Neural progenitor cell (in vitro differentiated cells): ENCODE results near the gene BHLHE40. TPM values are rescaled to one million over a fixed set of nuclear protein-coding genes. Genes with fewer than 3 reads are reported as not detected.

Experiments
- DNase-seq: peaks from one replicate; pipeline ENCODE4 v3.0.0-alpha.2; 2016; ENCODE audit warnings: low spot score
- H2AFZ ChIP-seq: fragments of 200-600 bp; sonication (generic); replicated peaks from 2 replicates; pipeline ENCODE4 v1.6.1; 2016; ENCODE audit warnings: antibody characterized with exemption
- H3F3A ChIP-seq: fragments of 200-600 bp; sonication (generic); 2 replicates; pipeline ENCODE4 v1.6.1; 2016; ENCODE audit warnings: antibody characterized with exemption, low read depth
- H3K27ac ChIP-seq: fragments of 200-600 bp; sonication (generic); 2 replicates; pipeline ENCODE4 v1.5.1; 2016; ENCODE audit warnings: mild to moderate bottlenecking
- H3K27me3 ChIP-seq: fragments of 200-600 bp; sonication (generic); 2 replicates; pipeline ENCODE4 v1.6.1; 2016; ENCODE audit warnings: mild to moderate bottlenecking, moderate library complexity
- H3K36me3 ChIP-seq: fragments of 200-600 bp; sonication (generic); 2 replicates; pipeline ENCODE4 v1.5.1; 2016
- H3K4me1 ChIP-seq: fragments of 200-600 bp; sonication (generic); 2 replicates; pipeline ENCODE4 v1.6.1; 2016; ENCODE audit warnings: mixed run types
- H3K4me2 ChIP-seq: fragments of 200-600 bp; sonication (generic); 2 replicates; pipeline ENCODE4 v1.6.1; 2016
- H3K4me3 ChIP-seq: fragments of 200-600 bp; sonication (generic); 2 replicates; pipeline ENCODE4 v1.5.1; 2016
- H3K79me2 ChIP-seq: fragments of 200-600 bp; sonication (generic); 2 replicates; pipeline ENCODE4 v1.6.1; 2016; ENCODE audit warnings: low read depth
- H3K9ac ChIP-seq: fragments of 200-600 bp; sonication (generic); 2 replicates; pipeline ENCODE4 v1.6.1; 2016
- H3K9me3 ChIP-seq: fragments of 200-600 bp; sonication (generic); 2 replicates; pipeline ENCODE4 v1.5.1; 2016; ENCODE audit warnings: low read depth
- H4K20me1 ChIP-seq: fragments of 200-600 bp; sonication (generic); 2 replicates; pipeline ENCODE4 v1.6.1; 2016; ENCODE audit warnings: low read depth
- H3K27ac Mint-ChIP-seq: 3 replicates; pipeline ENCODE4 v1.8.0; 2021; ENCODE audit warnings: mixed read lengths
- H3K27me3 Mint-ChIP-seq: 2 replicates; pipeline ENCODE4 v1.8.0; 2022; ENCODE audit warnings: low read depth, mild to moderate bottlenecking, inconsistent platforms, moderate library complexity, mixed read lengths; ENCODE audit not compliant: insufficient read depth
- H3K36me3 Mint-ChIP-seq: 3 replicates; pipeline ENCODE4 v1.8.0; 2021; ENCODE audit warnings: mixed read lengths
- H3K4me1 Mint-ChIP-seq: 3 replicates; pipeline ENCODE4 v1.8.0; 2021; ENCODE audit warnings: mixed read lengths
- H3K4me3 Mint-ChIP-seq: 3 replicates; pipeline ENCODE4 v1.8.0; 2021; ENCODE audit warnings: mild to moderate bottlenecking, moderate library complexity, mixed read lengths
- H3K9me3 Mint-ChIP-seq: 3 replicates; pipeline ENCODE4 v1.8.0; 2020; ENCODE audit warnings: mixed read lengths
- EZH2 ChIP-seq: fragments of 200-600 bp; sonication (generic); IDR thresholded peaks from 2 replicates; pipeline ENCODE4 v1.6.1; 2017; ENCODE audit warnings: antibody characterized with exemption, mild to moderate bottlenecking, moderate library complexity
- EZH2phosphoT487 ChIP-seq: fragments of 200-600 bp; sonication (generic); IDR thresholded peaks from 2 replicates; pipeline ENCODE4 v1.6.1; 2017; ENCODE audit warnings: antibody characterized with exemption
- total RNA-seq: library from RNA; depleted of rRNA; stranded (reverse); fragments of >200 nt; gene quantifications from 2 replicates; pipeline ENCODE4 v1.2.3, GENCODE V29; 2015; ENCODE audit warnings: low replicate concordance
- TF ChIP-seq, protein P1 (sequence below): fragments of 200-600 bp; sonication (generic); IDR thresholded peaks from 2 replicates; pipeline ENCODE4 v1.5.1; 2017; ENCODE audit warnings: antibody characterized with exemption, mild to moderate bottlenecking

Gene BHLHE40
- total RNA-seq, 1 donor from 2014 or later = 0.34 TPM

GRCh38 chr3:4949004-4949403 is 30.2 kb upstream of the BHLHE40 start:
- Histone ChIP-seq H3K79me2 (no peaks in the 10 kb centered on the region), H3K9me3 (no peaks in the 10 kb centered on the region), H3K4me3 (no peak overlapping the region), H3K36me3 (no peaks in the 10 kb centered on the region), H3K4me2 (no peak overlapping the region), H2AFZ (no peak overlapping the region), H3K9ac (no peak overlapping the region), H3K27me3 (no peaks in the 10 kb centered on the region), H4K20me1 (no peaks in the 10 kb centered on the region), H3F3A (no peaks in the 10 kb centered on the region), H3K4me1 (no peaks in the 10 kb centered on the region), H3K27ac (no peak overlapping the region)
- Mint-ChIP-seq H3K4me3 (no peak overlapping the region), H3K9me3 (no peaks in the 10 kb centered on the region), H3K36me3 (no peaks in the 10 kb centered on the region), H3K4me1 (peaks cover 6% of the 10 kb centered on the region), H3K27me3 (peaks cover 2% of the 10 kb centered on the region), H3K27ac (no peak overlapping the region)
- no peak for TF ChIP-seq EZH2phosphoT487
- TF ChIP-seq, protein P1, sequence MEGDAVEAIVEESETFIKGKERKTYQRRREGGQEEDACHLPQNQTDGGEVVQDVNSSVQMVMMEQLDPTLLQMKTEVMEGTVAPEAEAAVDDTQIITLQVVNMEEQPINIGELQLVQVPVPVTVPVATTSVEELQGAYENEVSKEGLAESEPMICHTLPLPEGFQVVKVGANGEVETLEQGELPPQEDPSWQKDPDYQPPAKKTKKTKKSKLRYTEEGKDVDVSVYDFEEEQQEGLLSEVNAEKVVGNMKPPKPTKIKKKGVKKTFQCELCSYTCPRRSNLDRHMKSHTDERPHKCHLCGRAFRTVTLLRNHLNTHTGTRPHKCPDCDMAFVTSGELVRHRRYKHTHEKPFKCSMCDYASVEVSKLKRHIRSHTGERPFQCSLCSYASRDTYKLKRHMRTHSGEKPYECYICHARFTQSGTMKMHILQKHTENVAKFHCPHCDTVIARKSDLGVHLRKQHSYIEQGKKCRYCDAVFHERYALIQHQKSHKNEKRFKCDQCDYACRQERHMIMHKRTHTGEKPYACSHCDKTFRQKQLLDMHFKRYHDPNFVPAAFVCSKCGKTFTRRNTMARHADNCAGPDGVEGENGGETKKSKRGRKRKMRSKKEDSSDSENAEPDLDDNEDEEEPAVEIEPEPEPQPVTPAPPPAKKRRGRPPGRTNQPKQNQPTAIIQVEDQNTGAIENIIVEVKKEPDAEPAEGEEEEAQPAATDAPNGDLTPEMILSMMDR = no peak
- no peak for TF ChIP-seq EZH2
- DNase-seq = no peak

DNA sequence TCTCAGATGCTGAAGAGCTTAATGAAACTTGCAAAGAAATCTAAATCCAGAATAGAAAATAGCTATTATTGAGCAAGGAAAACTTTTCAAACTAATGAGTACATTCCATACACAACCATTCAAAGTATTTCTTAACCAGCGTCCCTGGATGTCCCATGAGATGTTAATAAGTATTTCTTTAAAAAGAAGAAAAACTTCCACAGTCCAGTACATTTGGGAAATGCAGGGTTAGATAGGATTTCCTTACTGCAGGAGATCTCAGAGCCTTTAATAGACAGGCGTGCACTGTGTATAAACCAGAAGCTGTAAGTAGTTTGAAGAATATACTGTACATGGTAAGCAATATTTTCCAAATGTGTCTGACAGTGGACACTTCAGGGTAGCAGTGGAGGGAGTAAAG is 29.6 kb upstream of the BHLHE40 start:
- Histone ChIP-seq H3K4me1 (no peaks in the 10 kb centered on the region), H4K20me1 (no peaks in the 10 kb centered on the region), H3K9me3 (no peaks in the 10 kb centered on the region), H3K36me3 (no peaks in the 10 kb centered on the region), H3K79me2 (no peaks in the 10 kb centered on the region), H3K27ac (no peak overlapping the region), H3F3A (no peaks in the 10 kb centered on the region), H3K27me3 (no peaks in the 10 kb centered on the region), H2AFZ (no peak overlapping the region), H3K4me2 (no peak overlapping the region), H3K4me3 (no peak overlapping the region), H3K9ac (no peak overlapping the region)
- TF ChIP-seq EZH2phosphoT487 = no peak
- TF ChIP-seq, protein P1 = no peak
- no peak for TF ChIP-seq EZH2
- peaks cover 2% of the 10 kb centered on the region for H3K27me3 Mint-ChIP-seq
- H3K4me3 Mint-ChIP-seq = no peak overlapping the region
- H3K27ac Mint-ChIP-seq = no peak overlapping the region
- peaks cover 6% of the 10 kb centered on the region for H3K4me1 Mint-ChIP-seq
- H3K9me3 Mint-ChIP-seq = no peaks in the 10 kb centered on the region
- no peak for DNase-seq
- no peaks in the 10 kb centered on the region for H3K36me3 Mint-ChIP-seq

GRCh38 chr3:4950351-4950784 is 28.9 kb upstream of the BHLHE40 start:
- Histone ChIP-seq H3K4me2 (no peak overlapping the region), H3K4me3 (no peak overlapping the region), H3K4me1 (no peaks in the 10 kb centered on the region), H3F3A (no peaks in the 10 kb centered on the region), H3K9me3 (no peaks in the 10 kb centered on the region), H3K27me3 (no peaks in the 10 kb centered on the region), H3K9ac (no peak overlapping the region), H3K27ac (no peak overlapping the region), H3K79me2 (no peaks in the 10 kb centered on the region), H2AFZ (no peak overlapping the region), H3K36me3 (no peaks in the 10 kb centered on the region), H4K20me1 (no peaks in the 10 kb centered on the region)
- H3K27me3 Mint-ChIP-seq = peaks cover 2% of the 10 kb centered on the region
- H3K36me3 Mint-ChIP-seq = no peaks in the 10 kb centered on the region
- H3K27ac Mint-ChIP-seq = no peak overlapping the region
- DNase-seq = no peak
- no peaks in the 10 kb centered on the region for H3K9me3 Mint-ChIP-seq
- H3K4me1 Mint-ChIP-seq = peaks cover 6% of the 10 kb centered on the region
- H3K4me3 Mint-ChIP-seq = no peak overlapping the region
- no peak for TF ChIP-seq EZH2phosphoT487
- TF ChIP-seq, protein P1 = no peak
- no peak for TF ChIP-seq EZH2

GRCh38 chr3:4950948-4951347 is 28.3 kb upstream of the BHLHE40 start:
- DNase-seq = no peak
- H3K4me2 ChIP-seq = no peak overlapping the region
- H3K79me2 ChIP-seq = no peaks in the 10 kb centered on the region
- H2AFZ ChIP-seq = no peak overlapping the region
- Mint-ChIP-seq H3K9me3 (no peaks in the 10 kb centered on the region), H3K27me3 (peaks cover 2% of the 10 kb centered on the region), H3K27ac (no peak overlapping the region), H3K4me3 (no peak overlapping the region), H3K36me3 (no peaks in the 10 kb centered on the region), H3K4me1 (peaks cover 6% of the 10 kb centered on the region)
- no peak overlapping the region for H3K27ac ChIP-seq
- no peaks in the 10 kb centered on the region for H3K9me3 ChIP-seq
- no peaks in the 10 kb centered on the region for H3F3A ChIP-seq
- no peaks in the 10 kb centered on the region for H3K36me3 ChIP-seq
- H3K4me1 ChIP-seq = no peaks in the 10 kb centered on the region
- no peaks in the 10 kb centered on the region for H4K20me1 ChIP-seq
- H3K9ac ChIP-seq = no peak overlapping the region
- TF ChIP-seq EZH2phosphoT487 (no peak), EZH2 (no peak)
- TF ChIP-seq, protein P1 = no peak
- no peaks in the 10 kb centered on the region for H3K27me3 ChIP-seq
- no peak overlapping the region for H3K4me3 ChIP-seq
